HG03469 (cell line): ENCODE data around the gene ASIC3.

Experiments used
- ATAC-seq: cut with Tn5 transposase; IDR thresholded peaks from one replicate; pipeline ENCODE4 v1.9.1; 2021; ENCODE audit warnings: mild to moderate bottlenecking, moderate library complexity, moderate number of reproducible peaks; ENCODE audit not compliant: unreplicated experiment

The ASIC3 gene

DNA sequence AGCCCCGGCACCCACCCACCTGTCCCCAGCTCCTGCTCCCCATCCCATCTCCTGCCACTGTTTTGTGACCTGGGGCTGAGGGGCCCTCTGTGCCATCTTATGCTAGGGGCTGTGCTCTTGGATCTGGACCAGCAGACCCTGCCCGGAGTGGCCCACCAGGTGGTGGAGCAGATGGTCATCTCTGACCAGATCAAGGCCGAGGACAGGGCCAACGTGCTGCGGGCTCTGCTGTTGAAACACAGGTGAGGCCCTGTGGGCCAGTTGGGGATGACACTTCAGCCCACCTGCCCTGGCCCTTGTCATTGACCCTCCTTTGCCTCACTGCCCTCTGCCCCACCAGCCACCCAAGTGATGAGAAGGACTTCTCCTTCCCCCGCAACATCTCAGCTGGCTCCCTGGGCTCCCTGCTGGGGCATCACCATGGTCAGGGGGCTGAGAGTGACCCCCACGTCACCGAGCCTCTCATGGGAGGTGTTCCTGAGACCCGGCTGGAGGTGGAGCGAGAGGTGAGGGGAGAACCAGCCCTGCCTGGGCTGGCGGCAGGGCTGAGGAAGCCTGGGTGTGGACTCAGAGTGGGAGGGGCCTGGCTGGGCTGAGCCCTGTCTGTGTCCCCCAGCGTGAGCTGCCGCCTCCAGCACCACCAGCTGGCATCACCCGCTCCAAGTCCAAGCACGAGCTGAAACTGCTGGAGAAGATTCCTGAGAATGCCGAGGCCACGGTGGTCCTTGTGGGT, 21.7 kb downstream of the ASIC3 start:
- ATAC-seq: no peak

DNA sequence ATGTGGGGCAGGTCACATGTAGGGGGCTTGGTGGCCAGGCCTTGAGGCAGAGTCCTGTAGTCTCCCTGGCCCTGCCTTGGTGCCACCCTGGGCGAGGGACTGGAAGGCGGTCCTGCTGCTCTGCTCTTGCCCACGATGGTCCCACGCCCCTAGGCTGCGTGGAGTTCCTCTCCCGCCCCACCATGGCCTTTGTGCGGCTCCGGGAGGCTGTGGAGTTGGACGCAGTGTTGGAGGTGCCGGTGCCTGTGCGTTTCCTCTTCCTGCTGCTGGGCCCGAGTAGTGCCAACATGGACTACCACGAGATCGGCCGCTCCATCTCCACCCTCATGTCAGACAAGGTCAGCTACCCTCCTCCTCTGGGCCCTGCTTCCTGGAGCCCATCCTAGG, 22.2 kb downstream of the ASIC3 start:
- no peak for ATAC-seq

DNA sequence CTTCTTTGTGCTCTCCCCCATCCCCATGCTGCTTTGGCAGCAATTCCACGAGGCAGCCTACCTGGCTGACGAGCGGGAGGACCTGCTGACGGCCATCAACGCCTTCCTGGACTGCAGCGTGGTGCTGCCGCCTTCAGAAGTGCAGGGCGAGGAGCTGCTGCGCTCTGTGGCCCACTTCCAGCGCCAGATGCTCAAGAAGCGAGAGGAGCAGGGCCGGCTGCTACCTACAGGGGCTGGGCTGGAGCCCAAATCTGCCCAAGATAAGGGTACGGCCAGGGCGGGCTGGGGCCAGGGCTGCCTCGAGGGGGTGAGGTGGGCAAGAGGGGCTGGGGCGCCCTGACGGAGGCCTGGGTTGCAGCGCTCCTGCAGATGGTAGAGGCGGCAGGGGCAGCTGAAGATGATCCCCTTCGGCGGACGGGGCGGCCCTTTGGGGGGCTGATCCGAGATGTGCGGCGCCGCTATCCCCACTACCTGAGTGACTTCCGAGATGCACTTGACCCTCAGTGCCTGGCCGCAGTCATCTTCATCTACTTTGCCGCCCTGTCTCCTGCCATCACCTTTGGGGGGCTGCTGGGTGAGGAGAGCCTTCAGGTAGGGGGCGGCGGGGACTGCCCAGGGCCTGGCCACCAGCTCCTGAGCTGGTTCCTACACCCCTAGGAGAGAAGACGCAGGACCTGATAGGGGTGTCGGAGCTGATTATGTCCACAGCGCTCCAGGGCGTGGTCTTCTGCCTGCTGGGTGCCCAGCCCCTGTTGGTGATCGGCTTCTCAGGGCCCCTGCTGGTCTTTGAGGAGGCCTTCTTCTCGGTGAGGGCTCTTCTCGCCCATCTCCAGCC, 22.9 kb downstream of the ASIC3 start:
- no peak for ATAC-seq

DNA sequence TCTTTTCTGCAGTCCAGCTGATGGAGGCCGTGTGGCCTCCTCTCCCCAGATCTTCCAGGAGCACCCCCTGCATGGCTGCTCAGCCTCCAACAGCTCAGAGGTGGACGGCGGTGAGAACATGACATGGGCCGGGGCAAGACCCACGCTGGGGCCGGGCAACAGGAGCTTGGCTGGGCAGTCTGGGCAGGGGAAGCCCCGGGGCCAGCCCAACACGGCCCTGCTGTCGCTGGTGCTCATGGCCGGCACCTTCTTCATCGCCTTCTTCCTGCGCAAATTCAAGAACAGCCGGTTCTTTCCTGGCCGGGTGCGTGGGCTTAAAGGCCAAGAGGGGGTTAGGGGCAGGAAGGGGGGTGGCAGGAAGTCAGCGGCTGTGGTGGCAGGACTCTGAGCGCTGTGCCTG, 25.7 kb downstream of the ASIC3 start:
- ATAC-seq: no peak

DNA sequence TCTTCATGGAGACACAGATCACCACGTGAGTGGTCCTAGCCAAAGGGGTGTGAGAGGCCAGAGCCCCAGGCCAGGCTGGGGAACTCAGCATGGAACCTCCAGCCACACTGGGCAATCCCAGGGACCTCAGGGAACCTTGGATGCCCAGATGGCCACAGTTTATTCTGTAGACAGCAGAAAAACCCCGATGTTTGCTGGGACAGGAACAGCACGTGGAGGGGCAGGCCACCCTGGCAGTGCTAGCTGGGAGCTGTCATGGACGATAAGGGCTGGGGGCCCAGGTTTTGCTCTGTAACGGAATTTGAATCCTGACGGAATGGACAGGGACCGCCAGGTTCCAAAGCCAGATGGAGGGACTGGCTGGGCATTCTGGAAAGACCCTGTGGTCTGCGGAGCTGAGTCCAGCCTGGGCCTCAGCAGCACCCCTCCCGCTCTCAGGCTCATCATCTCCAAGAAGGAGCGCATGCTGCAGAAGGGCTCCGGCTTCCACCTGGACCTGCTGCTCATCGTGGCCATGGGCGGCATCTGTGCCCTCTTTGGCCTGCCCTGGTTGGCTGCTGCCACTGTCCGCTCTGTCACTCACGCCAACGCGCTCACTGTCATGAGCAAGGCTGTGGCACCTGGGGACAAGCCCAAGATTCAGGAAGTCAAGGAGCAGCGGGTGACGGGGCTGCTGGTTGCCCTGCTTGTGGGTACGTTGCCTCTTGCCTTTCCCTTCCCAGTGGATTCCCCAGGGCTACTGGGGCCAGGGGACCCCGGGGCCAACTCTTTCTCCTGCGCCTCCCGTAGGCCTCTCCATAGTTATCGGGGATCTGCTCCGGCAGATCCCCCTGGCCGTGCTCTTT, 26.7 kb downstream of the ASIC3 start:
- ATAC-seq: no peak

DNA sequence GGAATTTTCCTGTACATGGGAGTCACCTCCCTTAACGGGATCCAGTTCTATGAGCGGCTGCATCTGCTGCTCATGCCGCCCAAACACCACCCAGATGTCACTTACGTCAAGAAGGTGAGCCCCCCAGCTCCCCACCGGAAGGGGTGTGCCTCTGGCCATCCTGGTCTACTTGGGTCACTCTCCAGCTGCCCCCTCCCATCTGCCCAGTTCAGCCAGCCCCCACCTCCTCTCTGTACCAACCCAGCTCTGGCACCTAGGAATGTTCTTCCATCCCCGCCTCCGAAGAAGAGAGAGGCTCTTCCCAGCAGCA, 27.3 kb downstream of the ASIC3 start:
- no peak for ATAC-seq

DNA sequence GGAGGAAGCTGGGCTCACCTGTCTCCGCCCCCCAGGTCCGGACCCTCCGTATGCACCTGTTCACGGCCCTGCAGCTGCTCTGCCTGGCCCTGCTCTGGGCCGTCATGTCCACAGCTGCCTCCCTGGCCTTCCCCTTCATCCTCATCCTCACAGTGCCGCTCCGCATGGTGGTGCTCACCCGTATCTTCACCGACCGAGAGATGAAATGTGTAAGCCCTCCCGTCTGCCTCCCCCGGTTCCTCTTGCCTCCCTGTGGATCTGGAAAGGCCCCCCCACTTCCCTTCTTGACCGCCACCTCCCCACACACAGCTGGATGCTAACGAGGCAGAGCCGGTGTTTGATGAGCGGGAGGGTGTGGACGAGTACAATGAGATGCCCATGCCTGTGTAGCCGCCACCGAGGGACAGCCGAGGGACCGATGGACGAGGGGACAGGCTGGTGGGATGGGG, 27.7 kb downstream of the ASIC3 start:
- no peak for ATAC-seq

DNA sequence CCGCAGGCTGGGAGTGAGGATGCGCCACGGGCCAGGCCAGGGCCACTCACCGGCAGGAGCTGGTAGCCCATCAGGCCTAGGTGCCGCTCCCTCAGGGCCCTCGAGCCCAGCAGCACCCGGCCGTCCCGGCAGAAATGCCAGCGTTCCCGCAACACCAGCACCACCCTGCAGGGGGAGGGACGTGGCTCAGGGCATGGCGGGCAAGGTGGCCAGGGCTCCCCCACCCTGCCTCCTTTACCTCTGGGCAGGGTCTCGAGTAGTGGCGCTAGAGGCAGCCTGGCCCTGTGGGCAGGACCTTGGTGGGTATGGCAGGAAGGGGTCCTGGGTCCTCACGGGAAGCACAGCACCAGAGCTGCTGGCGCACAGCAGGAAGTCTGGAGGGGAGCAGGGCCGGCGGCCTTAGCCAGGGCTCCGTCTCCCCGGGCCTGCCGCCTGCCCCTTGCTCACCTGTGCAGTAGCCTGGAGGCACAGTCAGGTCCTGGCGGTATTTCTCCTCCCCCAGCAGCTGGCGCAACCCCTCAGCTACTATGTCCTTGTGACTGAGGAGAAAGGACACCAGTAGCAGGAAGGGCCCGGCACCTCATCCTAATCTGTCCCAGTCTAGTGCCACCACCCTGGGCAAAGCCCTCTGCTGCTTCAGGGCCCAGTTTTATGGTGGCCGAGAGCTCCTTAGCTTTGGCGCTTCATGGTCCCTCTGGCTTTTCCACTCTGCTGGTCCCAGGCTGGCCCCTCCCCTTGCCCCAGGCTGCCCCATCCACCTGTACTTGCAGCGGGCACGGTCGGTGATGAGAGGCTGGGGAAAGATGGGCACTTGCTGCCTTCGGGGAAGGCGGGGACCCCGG, 28.8 kb downstream of the ASIC3 start:
- no peak for ATAC-seq

DNA sequence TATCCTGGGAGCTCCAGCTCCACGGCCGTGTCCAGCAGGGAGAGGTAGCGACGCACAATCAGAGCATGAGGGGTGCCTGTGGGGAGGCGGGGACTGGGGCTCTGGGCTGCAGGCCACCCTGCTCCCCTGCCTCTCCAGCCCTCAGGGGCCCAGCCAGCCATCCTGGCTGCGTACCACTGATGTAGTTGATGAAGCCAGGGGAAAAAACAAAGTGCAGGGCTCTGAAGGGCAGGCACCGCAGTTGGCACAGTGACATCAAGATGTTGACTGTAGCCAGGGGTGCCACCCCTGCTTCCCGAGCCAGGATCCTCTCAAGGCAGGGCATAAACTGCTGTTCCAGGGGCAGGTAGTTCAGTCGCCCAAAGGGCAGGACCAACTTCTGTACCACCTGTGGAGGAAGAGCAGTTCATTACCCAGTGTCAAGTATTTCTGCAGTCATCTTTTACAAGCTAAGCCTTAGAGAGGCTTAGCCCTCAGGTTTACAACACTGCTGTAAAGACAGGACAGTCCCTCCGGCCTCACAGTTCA, 29.4 kb downstream of the ASIC3 start:
- no peak for ATAC-seq

DNA sequence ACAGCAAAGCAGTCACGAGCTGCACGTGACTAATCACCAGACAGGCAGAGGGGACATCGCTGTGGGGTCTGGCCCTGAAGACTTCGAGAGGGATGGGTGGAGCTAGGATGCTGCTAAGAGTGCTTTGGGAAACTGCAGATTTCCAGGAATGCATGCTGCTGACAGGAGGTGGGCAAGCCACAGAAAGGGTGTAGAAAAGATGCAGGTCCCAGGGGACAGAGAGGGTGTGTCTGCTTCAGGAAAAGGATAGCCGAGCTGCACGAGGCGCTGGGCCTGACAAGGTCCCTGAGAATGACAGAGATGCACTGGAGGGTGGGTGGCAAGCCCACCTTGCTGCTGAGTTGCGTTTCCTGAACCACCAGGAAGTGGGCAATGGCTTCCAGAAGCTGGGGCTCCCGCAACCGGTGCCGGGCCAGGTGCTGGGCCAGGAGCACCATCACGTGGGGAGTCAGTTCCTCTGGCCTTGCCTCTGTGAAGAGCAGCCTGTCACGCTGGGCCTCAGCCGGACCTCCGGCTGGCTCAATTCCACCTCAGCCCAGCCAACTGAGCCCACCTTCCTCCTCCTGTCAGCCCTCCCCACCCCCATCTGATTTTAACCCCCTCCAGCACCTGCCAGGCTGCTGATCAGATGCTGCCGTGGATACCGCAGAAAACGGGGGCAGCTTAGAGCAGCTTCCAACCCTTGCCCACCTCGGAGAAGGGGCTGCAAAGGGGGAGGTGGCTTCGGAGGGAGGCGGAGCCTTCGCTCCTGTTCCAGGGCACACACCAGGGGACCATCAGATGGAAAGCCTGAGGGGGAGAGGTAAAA, 30.1 kb downstream of the ASIC3 start:
- ATAC-seq: no peak

DNA sequence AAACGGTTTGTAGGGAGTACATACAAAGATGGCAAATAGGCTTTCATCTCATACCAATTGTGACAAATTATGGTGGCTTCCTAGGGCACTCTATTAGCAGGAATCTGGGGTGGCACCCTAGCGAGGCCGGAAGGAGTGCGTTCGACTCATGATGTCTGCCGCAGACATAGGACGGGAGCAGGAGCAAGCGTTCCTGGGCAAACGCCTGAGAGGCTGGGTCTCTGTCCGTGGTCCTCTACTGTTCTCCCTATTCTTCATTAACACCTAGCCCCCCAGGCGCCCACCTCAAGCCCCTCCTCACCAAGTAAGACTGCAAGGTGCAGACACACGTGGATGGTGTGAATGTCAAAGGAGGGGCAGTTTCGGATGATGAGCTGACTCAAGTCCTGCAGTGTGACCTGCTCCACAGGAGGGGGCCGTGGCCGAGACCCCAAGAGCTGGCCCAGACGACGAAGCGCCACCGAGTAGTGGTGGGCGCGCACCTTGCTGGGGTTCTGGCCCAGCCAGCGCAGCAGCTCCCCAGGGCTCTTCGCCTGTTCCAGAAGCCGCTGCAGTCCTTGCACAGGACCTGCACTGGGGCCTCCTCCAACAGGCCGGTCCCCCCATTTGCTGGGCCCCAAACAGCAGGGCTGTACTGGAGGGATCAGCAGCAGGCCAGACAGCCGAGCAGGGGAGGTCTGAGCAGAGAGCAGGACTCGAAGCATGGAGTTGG, 31.0 kb downstream of the ASIC3 start:
- ATAC-seq: no peak

DNA sequence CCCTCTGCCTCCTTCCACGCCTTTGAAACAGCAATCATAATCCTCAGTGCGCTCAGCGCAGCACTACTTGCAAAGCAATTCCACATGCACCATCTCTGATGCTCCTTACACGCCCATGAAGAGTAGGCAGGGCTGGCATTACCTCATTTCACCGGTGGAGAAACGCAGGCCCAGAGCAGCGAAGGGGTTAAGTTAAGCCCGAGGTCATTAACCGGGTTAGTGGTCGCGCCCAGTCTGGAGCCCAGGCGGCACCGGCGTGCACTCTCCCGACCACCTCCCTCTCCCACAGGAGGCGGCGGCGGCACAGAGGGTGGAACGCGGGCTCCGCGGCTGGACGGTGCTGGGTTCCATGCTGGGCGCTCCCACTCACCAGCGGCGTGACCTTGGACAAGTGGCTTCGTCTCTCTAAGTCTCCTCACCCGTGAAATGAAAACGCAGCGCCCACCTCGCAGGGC, 31.8 kb downstream of the ASIC3 start:
- no peak for ATAC-seq

DNA sequence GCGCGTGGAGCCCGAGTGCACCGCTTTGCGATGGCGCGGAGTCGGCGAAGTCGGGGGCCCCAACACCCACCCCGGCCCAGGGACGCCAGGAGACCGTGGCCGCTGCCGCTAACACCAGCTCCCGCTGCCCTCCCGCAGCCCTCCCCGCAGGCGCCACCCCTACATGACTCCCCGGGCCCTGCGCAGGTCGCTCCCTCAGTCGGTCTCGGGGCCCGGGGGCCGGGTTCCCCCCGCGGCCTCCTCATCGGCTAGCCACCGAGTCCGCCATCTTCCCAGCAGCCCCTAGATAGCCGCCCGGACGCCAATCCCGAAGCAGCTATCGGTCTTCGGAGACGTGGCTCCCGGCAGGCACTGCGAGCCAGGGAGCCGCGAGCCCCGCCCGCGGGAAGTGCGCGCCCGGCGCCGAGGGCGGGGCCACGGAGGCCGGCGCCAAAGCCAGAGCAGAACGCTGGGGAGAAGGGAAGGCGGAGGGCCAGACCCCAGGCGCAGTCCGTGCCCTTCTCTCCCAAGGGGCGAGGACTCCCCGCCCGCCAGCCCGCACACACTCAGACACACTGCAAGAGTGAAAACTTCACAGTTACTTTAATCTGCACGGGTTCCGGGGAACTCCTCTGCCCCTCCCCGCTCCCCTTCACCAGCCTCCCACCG, 32.3 kb downstream of the ASIC3 start, which contains the start of gene FASTK:
Gene FASTK, minus strand, starts transcription at position 288 of the 648 bp plus-strand sequence. Its CDS starts 43 bp downstream, at position 245.
- peak; percentile 60 for ATAC-seq

DNA sequence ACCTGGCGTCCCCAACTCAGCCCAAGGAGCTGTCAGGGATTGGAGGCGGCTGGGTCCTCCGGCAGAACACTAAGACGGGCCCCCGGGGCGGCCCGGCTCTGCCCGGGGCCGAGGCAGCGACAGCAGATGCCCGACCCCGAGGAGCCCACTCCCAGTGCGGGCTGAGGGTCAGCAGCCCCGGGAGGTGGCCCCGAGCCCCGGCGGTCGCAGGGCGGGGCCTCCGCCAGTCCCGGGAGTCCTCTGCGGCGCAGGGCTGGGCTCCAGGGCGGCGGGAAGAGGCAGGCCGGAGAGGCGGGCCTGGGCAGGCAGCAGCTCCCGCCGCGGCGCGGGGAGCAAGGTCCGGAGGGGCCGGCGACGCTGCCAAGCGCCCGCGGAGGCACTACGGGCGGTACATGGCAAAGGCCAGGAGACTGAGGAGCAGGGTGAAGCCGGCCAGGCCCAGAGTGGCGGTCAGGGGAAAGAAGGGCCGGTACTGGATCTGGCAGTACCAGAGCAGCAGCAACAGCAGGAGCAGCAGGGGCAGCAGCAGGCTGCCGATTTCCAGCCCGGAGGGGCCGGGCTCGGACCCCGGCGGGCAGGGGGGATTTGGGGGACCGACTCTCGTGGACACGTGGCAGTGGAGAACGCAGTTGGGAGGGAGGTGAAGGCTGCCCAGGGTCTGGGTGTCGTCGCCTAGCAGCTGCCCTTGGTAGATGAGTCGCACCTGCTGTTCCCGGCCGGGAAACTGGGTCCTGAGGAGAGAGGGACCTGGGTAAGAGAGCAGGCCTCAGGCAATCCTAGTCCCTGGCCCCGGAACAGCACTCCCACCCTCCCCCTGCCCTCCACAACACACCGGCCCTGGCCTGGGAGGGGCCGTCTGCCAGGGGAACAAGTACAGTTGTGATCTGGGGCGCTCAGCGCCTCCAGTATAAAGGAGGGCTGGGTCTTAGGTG, 33.1 kb downstream of the ASIC3 start:
- ATAC-seq: no peak

DNA sequence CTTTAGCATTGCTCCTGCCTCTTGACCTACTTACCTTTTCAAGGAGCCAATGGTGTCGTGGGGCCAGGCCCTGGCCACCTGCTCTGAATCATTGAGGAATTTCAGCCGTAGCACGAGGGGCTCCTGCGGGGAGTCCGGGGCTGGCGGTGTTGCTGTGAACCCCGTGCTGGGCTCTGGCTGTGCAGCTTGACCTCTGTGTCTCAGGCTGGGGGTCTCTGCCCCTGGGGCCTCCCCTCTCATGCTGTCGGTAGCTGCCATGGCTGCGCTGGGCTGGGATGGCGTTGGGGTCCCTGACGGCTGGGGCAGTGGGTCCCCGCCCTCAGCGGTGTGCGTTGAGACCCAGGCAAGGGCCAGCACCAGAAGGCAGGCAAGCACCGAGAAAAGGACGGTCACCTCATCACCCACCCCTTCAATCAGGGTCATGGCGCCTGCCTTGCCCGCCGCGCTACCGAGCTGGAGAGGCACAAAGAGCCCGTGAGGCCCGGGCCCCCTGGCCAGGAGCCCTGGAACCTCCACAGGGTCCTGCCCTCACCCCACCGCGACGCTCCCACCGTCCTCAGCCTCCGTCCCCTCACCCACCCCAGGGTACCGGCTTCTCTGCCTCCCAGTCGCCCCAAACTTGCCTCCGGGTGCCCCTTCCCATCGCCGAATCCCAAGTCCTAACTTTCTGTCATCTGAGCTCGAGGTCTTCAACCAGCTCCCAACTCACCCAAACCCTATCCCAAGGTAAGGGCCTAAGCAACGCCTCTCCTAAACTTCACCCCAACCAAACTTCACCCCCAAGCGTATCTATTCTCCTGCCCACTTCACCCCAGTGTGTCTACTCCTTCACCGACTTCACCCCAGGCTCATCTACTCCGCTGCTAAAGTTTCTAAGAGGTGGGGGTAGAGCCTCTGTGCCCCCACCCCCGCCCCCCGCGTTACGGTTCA, 34.1 kb downstream of the ASIC3 start:
- ATAC-seq: no peak
